ENCODE measurements around the gene KRTAP10-7. TPM values are rescaled to one million over a fixed set of nuclear protein-coding genes. Genes with fewer than 3 reads are reported as not detected.
A peak's percentile ranks its signal among the peaks of the same experiment; 100 is the strongest.
"Not testable (repeated sequence)": the region's sequence is repeated elsewhere in the genome, so short reads cannot be mapped to it uniquely, and the experiment has no call there.

KRTAP10-7 gene
- total RNA-seq, 2 donors from 2014 or later = not detected

DNA sequence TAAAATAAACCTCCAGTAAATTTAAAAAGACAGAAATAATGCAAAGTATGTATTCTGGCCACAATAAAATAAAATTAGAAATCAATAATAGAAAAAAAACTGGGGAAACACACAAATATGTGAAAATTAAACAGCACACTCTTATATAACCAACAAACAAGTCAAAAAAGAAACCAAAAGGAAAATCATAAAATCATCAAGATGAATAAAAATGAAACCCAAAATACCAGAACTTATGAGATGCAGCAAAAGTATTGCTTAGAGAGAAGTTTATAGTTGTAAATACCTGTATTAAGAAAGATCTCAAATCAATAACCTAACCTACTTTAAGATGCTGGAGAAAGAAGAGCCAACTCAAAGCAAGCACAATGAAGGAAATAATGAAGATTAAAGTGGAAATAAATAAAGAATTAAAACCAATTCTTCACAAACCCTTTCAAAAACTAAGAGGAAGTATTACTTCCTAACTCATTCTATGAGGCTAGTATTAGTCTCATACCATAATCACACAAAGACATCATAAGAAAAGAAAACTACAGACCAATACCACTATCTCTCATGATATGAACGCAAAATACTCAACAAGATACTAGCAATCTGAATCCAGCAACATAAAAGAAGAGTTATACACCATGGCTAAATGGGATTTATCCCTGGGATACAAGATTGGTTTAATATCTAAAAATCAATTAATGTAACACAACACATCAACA is 35.4 kb upstream of the KRTAP10-7 start:
- Mint-ChIP-seq H3K36me3 (ENCODE audit: low read depth) (no peaks in the 10 kb centered on the region), H3K27ac (peak overlapping the region; percentile 48), H3K4me3 (peak overlapping the region; percentile 31), H3K27me3 (peaks cover 8% of the 10 kb centered on the region), H3K4me1 (peaks cover 7% of the 10 kb centered on the region)
- ATAC-seq (no peak), DNase-seq (no peak)
- H3K9me3 ChIP-seq (ENCODE audit: control insufficient read depth, low read length, poor library complexity, severe bottlenecking) = no peaks in the 10 kb centered on the region

GRCh38 chr21:44566403-44566802 is 34.0 kb upstream of the KRTAP10-7 start:
- Mint-ChIP-seq H3K4me3 (no peak overlapping the region), H3K36me3 (ENCODE audit: low read depth) (no peaks in the 10 kb centered on the region), H3K4me1 (peaks cover 7% of the 10 kb centered on the region), H3K27me3 (peaks cover 8% of the 10 kb centered on the region), H3K27ac (no peak overlapping the region)
- no peak for DNase-seq
- no peaks in the 10 kb centered on the region for H3K9me3 ChIP-seq (ENCODE audit: control insufficient read depth, low read length, poor library complexity, severe bottlenecking)
- no peak for ATAC-seq

GRCh38 chr21:44567481-44568171 is 32.8 kb upstream of the KRTAP10-7 start:
- DNase-seq (no peak), ATAC-seq (no peak)
- Mint-ChIP-seq H3K4me3 (no peak overlapping the region), H3K36me3 (ENCODE audit: low read depth) (peaks cover 2% of the 10 kb centered on the region), H3K4me1 (peaks cover 9% of the 10 kb centered on the region), H3K27ac (no peak overlapping the region), H3K27me3 (peaks cover 16% of the 10 kb centered on the region)
- H3K9me3 ChIP-seq (ENCODE audit: control insufficient read depth, low read length, poor library complexity, severe bottlenecking) = no peaks in the 10 kb centered on the region

DNA sequence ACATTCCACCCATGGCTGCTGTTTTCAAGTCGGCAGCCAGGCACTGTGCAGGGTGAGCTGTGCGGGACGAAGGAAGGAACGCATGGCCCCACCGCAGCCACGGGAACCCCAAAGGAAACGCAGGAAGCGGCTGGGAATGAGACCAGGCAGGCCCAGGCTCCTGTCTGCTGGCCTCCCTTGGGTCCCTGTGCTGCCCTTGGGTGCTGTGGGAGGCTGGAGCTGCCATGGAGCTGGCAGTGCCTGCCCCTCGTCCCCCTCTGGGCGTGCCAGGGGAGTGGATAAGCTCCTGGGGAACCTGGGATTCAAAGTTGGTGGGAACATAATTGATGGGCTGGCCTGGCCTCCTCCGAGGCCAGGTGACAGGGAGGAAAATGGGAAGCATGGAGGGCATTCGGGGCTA is 32.1 kb upstream of the KRTAP10-7 start:
- H3K36me3 Mint-ChIP-seq (ENCODE audit: low read depth) = peaks cover 2% of the 10 kb centered on the region
- peaks cover 9% of the 10 kb centered on the region for H3K4me1 Mint-ChIP-seq
- no peak for ATAC-seq
- peaks cover 19% of the 10 kb centered on the region for H3K27me3 Mint-ChIP-seq
- H3K4me3 Mint-ChIP-seq = no peak overlapping the region
- H3K9me3 ChIP-seq (ENCODE audit: control insufficient read depth, low read length, poor library complexity, severe bottlenecking) = no peaks in the 10 kb centered on the region
- DNase-seq = no peak
- H3K27ac Mint-ChIP-seq = no peak overlapping the region

- H3K9me3 ChIP-seq (ENCODE audit: control insufficient read depth, low read length, poor library complexity, severe bottlenecking) = no peaks in the 10 kb centered on the region
- Mint-ChIP-seq H3K27ac (peak overlapping the region; percentile 60), H3K27me3 (peaks cover 21% of the 10 kb centered on the region), H3K36me3 (ENCODE audit: low read depth) (peaks cover 2% of the 10 kb centered on the region), H3K4me3 (no peak overlapping the region), H3K4me1 (peaks cover 9% of the 10 kb centered on the region)
- no peak for DNase-seq
- no peak for ATAC-seq
These were observed 31.5 kb upstream of the KRTAP10-7 start for GRCh38 chr21:44568667-44569556.

- no peak overlapping the region for H3K4me3 Mint-ChIP-seq
- H3K27ac Mint-ChIP-seq = no peak overlapping the region
- peaks cover 12% of the 10 kb centered on the region for H3K4me1 Mint-ChIP-seq
- no peak for DNase-seq
- H3K9me3 ChIP-seq (ENCODE audit: control insufficient read depth, low read length, poor library complexity, severe bottlenecking) = no peaks in the 10 kb centered on the region
- ATAC-seq = no peak
- H3K36me3 Mint-ChIP-seq (ENCODE audit: low read depth) = peaks cover 2% of the 10 kb centered on the region
- peaks cover 31% of the 10 kb centered on the region for H3K27me3 Mint-ChIP-seq
These were observed 30.4 kb upstream of the KRTAP10-7 start for GRCh38 chr21:44569861-44570517.

DNA sequence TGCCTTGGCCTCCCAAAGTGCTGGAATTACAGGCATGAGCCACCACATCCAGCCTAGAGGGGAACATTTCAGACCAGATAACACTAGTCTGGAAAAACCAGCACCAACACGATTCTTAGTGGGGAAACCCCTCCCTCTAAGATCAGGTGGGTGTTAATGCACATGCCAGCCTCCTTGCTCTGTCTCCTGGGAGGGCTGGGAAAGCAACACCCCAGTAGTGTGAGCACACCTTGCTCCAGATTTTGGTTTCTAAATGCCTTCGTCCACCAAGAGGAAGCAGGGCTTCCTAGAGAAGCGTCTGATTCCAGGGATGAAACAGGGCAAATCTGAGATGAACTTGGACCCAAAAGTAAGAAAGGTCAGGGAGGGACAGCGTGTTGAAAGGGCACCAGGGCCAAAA is 29.1 kb upstream of the KRTAP10-7 start:
- no peak overlapping the region for H3K4me3 Mint-ChIP-seq
- H3K27me3 Mint-ChIP-seq = peaks cover 39% of the 10 kb centered on the region
- no peak overlapping the region for H3K27ac Mint-ChIP-seq
- no peaks in the 10 kb centered on the region for H3K9me3 ChIP-seq (ENCODE audit: control insufficient read depth, low read length, poor library complexity, severe bottlenecking)
- H3K4me1 Mint-ChIP-seq = peaks cover 8% of the 10 kb centered on the region
- ATAC-seq (no peak), DNase-seq (no peak)
- peaks cover 2% of the 10 kb centered on the region for H3K36me3 Mint-ChIP-seq (ENCODE audit: low read depth)

- peaks cover 2% of the 10 kb centered on the region for H3K36me3 Mint-ChIP-seq (ENCODE audit: low read depth)
- H3K27me3 Mint-ChIP-seq = peaks cover 39% of the 10 kb centered on the region
- no peaks in the 10 kb centered on the region for H3K9me3 ChIP-seq (ENCODE audit: control insufficient read depth, low read length, poor library complexity, severe bottlenecking)
- DNase-seq (no peak), ATAC-seq (no peak)
- peaks cover 8% of the 10 kb centered on the region for H3K4me1 Mint-ChIP-seq
- H3K4me3 Mint-ChIP-seq = no peak overlapping the region
- H3K27ac Mint-ChIP-seq = no peak overlapping the region
These were observed 28.3 kb upstream of the KRTAP10-7 start for GRCh38 chr21:44571844-44572782.

DNA sequence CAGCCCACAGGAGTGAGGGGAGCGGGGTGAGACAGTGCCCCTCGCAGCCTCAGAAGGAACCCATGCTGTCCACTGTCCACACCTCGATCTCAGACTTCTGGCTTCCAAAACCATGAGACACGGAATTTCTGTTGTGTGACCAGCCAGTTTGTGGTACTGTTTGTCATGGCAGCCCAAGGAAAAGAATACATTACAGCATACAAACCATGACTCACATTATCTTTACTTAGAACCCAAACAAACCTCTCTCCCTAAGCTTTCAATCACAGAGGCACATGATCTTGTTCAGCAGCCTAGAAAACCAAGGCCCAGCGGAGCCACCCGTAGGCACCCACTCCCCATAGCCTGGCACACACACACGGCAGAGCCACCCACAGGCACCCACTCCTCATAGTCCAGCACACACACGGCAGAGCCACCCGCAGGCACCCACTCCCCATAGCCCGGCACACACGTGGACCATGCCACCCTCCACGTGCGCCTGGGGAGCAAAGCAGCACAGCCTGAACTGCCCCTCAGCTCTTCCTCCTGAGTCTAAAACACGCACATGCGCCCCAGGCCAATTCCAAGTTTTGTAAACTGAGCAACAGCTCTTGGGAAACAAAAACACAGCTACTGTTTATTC is 27.3 kb upstream of the KRTAP10-7 start:
- Mint-ChIP-seq H3K36me3 (ENCODE audit: low read depth) (peaks cover 2% of the 10 kb centered on the region), H3K27ac (no peak overlapping the region), H3K27me3 (peaks cover 35% of the 10 kb centered on the region), H3K4me1 (peaks cover 8% of the 10 kb centered on the region), H3K4me3 (no peak overlapping the region)
- DNase-seq = no peak
- ATAC-seq = no peak
- no peaks in the 10 kb centered on the region for H3K9me3 ChIP-seq (ENCODE audit: control insufficient read depth, low read length, poor library complexity, severe bottlenecking)

- not testable (repeated sequence) for H3K9me3 ChIP-seq (ENCODE audit: control insufficient read depth, low read length, poor library complexity, severe bottlenecking); ATAC-seq; H3K4me1 Mint-ChIP-seq; DNase-seq; H3K36me3 Mint-ChIP-seq (ENCODE audit: low read depth); H3K4me3 Mint-ChIP-seq
- Mint-ChIP-seq H3K27me3 (peaks cover 35% of the 10 kb centered on the region), H3K27ac (peak within 1 kb of the TSS; percentile 79)
These were observed 26.6 kb upstream of the KRTAP10-7 start, which contains the start of gene KRTAP10-4 for GRCh38 chr21:44573630-44574456. Gene KRTAP10-4, plus strand, starts transcription at chr21:44573729. Its CDS starts 30 bp downstream, at chr21:44573759.
